Kidney (tissue), 14 donors: Measurements from ENCODE around the gene F7. TPM values are rescaled to one million over a fixed set of nuclear protein-coding genes. Genes with fewer than 3 reads are reported as not detected.

ENCODE experiments used
- DNase-seq, 5 donors: peaks; one replicate each; pipeline ENCODE4 v3.0.0-alpha.2; 2013 to 2020
- FAIRE-seq: peaks from 2 replicates; lab custom pipeline; 2012; peaks lifted over from hg19 to GRCh38; lab: Jason Lieb, UNC
- H3K27ac ChIP-seq, 2 donors: one replicate each; pipeline ENCODE4 v1.7.0; 2013; ENCODE audit warnings: low read depth in 2 of 2, low read length in 2 of 2, inconsistent platforms in 1 of 2
- H3K27me3 ChIP-seq: one replicate; pipeline ENCODE4 v1.7.1; 2013; ENCODE audit warnings: low read length, inconsistent platforms; ENCODE audit not compliant: control insufficient read depth, insufficient read depth
- H3K36me3 ChIP-seq, 3 donors: one replicate each; pipeline versions ENCODE4 v1.7.0 to v1.7.1; 2013; ENCODE audit warnings: low read length in 3 of 3, control low read depth in 1 of 3, inconsistent platforms in 1 of 3; ENCODE audit not compliant: insufficient read depth in 3 of 3, control insufficient read depth in 2 of 3
- H3K4me1 ChIP-seq, 3 donors: one replicate each; pipeline versions ENCODE4 v1.7.0 to v1.7.1; 2013; ENCODE audit warnings: low read length in 3 of 3, inconsistent platforms in 1 of 3, low read depth in 1 of 3; ENCODE audit not compliant: control insufficient read depth in 2 of 3, insufficient read depth in 2 of 3
- H3K4me3 ChIP-seq, 3 donors: one replicate each; pipeline versions ENCODE4 v1.7.0 to v1.8.1; 2013; ENCODE audit warnings: low read length in 3 of 3, control low read depth in 1 of 3, inconsistent platforms in 1 of 3
- H3K9ac ChIP-seq, 3 donors: one replicate each; pipeline versions ENCODE4 v1.7.0 to v1.7.1; 2013; ENCODE audit warnings: low read length in 3 of 3, control low read depth in 1 of 3, inconsistent platforms in 1 of 3
- H3K9me3 ChIP-seq, 3 donors: one replicate each; pipeline versions ENCODE4 v1.7.0 to v1.7.1; 2013; ENCODE audit warnings: low read length in 3 of 3, control low read depth in 1 of 3, inconsistent platforms in 1 of 3; ENCODE audit not compliant: control insufficient read depth in 2 of 3, insufficient read depth in 1 of 3
- intact Hi-C: fragments of 100-400 bp; cut with DNase I; formaldehyde crosslinking; loops from one replicate; pipeline ENCODE4 v1.11.1; 2022
- polyA plus RNA-seq: library from polyadenylated mRNA; stranded (reverse); fragments of 350-450 nt; fragmentation: Illumina TruSeq; extraction: RNeasy Lipid Tissue Mini Kit (QIAGEN cat#74804); gene quantifications from one replicate; pipeline ENCODE4 v1.2.3, GENCODE V29; 2014; ENCODE audit warnings: low read depth, low replicate concordance; ENCODE audit not compliant: insufficient read depth
- total RNA-seq: library from RNA; stranded (reverse); fragmentation: NEBNext Ultra II Directional; extraction: Animal tissue kit (Norgen Biotek cat#: 25700); gene quantifications from one replicate; pipeline ENCODE4 v1.2.1, GENCODE V29; 2021
- TF ChIP-seq, protein P1 (sequence below): IDR thresholded peaks from 3 replicates; pipeline ENCODE4 v1.5.1; 2012; ENCODE audit warnings: mild to moderate bottlenecking, moderate library complexity, borderline replicate concordance; ENCODE audit not compliant: insufficient read depth; ENCODE audit errors: extremely low read depth
- donor health status: control.
- donor health status: control.
- donor health status: control.
- donor health status: control.
- donor health status: control.
- donor health status: DM: yes; HTN: yes; CAD: no.
- donor health status: Normal renal cell carcinoma (clear cell type).

The F7 gene
- total and polyA plus RNA-seq, 2 donors from 2014 or later: 0.16 to 0.52 TPM

DNA sequence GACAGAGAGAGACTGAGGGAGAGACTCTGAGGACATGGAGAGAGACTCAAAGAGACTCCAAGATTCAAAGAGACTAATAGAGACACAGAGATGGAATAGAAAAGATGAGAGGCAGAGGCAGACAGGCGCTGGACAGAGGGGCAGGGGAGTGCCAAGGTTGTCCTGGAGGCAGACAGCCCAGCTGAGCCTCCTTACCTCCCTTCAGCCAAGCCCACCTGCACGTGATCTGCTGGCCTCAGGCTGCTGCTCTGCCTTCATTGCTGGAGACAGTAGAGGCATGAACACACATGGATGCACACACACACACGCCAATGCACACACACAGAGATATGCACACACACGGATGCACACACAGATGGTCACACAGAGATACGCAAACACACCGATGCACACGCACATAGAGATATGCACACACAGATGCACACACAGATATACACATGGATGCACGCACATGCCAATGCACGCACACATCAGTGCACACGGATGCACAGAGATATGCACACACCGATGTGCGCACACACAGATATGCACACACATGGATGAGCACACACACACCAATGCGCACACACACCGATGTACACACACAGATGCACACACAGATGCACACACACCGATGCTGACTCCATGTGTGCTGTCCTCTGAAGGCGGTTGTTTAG is 13.7 kb downstream of the F7 start:
- DNase-seq (peak in 3 of 5 donors; percentile 7 to 32 (median 21)), FAIRE-seq (no peak)
- intact Hi-C loops: no loop called here
- peak overlapping the region in 1 of 3 donors; percentile 12 for H3K4me3 ChIP-seq
- no peaks in the 10 kb centered on the region for H3K9me3 ChIP-seq
- H3K9ac ChIP-seq: no peak overlapping the region
- TF ChIP-seq, protein P1, sequence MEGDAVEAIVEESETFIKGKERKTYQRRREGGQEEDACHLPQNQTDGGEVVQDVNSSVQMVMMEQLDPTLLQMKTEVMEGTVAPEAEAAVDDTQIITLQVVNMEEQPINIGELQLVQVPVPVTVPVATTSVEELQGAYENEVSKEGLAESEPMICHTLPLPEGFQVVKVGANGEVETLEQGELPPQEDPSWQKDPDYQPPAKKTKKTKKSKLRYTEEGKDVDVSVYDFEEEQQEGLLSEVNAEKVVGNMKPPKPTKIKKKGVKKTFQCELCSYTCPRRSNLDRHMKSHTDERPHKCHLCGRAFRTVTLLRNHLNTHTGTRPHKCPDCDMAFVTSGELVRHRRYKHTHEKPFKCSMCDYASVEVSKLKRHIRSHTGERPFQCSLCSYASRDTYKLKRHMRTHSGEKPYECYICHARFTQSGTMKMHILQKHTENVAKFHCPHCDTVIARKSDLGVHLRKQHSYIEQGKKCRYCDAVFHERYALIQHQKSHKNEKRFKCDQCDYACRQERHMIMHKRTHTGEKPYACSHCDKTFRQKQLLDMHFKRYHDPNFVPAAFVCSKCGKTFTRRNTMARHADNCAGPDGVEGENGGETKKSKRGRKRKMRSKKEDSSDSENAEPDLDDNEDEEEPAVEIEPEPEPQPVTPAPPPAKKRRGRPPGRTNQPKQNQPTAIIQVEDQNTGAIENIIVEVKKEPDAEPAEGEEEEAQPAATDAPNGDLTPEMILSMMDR: no peak
- H3K36me3 ChIP-seq: no peaks in the 10 kb centered on the region
- no peaks in the 10 kb centered on the region for H3K27me3 ChIP-seq
- H3K4me1 ChIP-seq: peaks cover 0 to 3% (median 0%) of the 10 kb centered on the region in 3 donors
- H3K27ac ChIP-seq: no peak overlapping the region

DNA sequence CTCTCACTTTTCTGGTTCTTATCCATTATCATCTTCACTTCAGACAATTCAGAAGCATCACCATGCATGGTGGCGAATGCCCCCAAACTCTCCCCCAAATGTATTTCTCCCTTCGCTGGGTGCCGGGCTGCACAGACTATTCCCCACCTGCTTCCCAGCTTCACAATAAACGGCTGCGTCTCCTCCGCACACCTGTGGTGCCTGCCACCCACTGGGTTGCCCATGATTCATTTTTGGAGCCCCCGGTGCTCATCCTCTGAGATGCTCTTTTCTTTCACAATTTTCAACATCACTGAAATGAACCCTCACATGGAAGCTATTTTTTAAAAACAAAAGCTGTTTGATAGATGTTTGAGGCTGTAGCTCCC is 14.2 kb downstream of the F7 start:
- no peak overlapping the region for H3K9ac ChIP-seq
- no peak overlapping the region for H3K4me3 ChIP-seq
- H3K9me3 ChIP-seq: no peaks in the 10 kb centered on the region
- FAIRE-seq: no peak
- TF ChIP-seq, protein P1: no peak
- H3K4me1 ChIP-seq: peaks cover 0 to 3% (median 0%) of the 10 kb centered on the region in 3 donors
- H3K27me3 ChIP-seq: no peaks in the 10 kb centered on the region
- intact Hi-C loops: no loop called here
- H3K36me3 ChIP-seq: no peaks in the 10 kb centered on the region
- H3K27ac ChIP-seq: no peak overlapping the region
- peak in 2 of 5 donors; percentile 1 to 29 for DNase-seq

DNA sequence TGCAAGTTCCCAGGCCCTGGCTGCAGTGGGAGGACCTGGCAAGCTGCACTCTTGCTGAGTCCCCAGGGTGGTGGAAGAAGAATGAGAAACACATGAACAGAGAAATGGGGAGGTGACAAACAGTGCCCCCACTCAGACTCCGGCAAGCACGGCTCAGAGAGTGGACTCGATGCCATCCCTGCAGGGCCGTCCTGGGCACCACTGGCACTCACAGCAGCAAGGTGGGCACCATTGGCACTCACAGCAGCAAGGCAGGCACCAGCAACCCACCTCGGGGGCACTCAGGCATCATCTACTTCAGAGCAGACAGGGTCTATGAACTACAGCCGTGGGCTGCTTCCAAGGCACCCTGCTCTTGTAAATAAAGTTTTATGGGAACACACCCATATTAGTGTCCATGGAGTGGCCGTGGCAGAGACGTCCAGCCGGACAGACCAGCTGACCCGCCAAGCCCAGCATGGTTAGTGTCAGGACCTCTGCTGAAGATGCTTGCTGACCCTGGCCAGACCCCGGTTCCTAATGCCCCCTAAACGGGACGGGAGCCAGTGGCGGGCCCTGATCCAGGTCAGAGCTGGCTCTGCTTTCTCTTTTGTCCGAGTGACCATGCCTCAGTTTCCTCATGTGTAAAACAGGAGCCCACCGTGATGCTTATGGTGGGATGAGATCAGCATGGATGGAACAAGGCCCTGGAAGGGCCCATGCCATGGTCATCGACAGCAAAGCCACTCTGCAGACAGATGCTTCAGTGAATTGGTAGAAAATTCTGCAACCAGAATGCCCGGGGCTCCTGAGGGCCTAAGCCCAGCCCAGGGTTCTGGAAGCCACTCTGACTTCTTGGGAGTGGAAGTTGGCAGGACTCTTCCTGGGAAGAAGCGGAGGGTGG is 14.9 kb downstream of the F7 start:
- intact Hi-C loops: no loop called here
- DNase-seq (peak in 3 of 5 donors; percentile 3 to 51 (median 28)), FAIRE-seq (no peak)
- H3K9ac ChIP-seq: no peak overlapping the region
- TF ChIP-seq, protein P1: no peak
- H3K27ac ChIP-seq: no peak overlapping the region
- H3K4me3 ChIP-seq: no peak overlapping the region
- no peaks in the 10 kb centered on the region for H3K36me3 ChIP-seq
- H3K4me1 ChIP-seq: peaks cover 0 to 3% (median 0%) of the 10 kb centered on the region in 3 donors
- H3K27me3 ChIP-seq: no peaks in the 10 kb centered on the region
- no peaks in the 10 kb centered on the region for H3K9me3 ChIP-seq
